ENCODE results near the gene ZNF692.
"Not testable (repeated sequence)": the region's sequence is repeated elsewhere in the genome, so short reads cannot be mapped to it uniquely, and the experiment has no call there.

ZNF692 gene

DNA sequence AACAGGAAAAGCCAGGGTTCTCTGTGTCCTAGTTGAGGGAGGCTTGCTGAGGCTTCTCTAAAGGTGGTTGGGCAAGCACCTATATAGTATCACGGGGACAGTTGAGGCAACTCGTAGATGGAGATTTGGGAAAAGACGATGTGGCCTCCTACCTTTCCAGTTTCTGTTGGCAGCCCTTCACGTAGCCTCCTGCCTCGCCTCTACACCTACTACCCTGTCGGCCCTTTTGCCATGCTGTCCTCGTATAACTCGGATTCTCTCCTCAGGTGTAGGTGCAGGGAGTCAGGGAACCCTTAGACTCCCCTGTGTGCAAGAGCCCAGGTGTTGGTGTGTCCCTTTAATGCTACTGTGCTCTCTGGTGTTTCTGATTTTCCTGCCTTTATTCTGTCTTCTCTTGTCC is 10.3 kb downstream of the ZNF692 start:
- DNase-seq, result no peak

GRCh38 chr1:248847956-248848561 is 10.8 kb downstream of the ZNF692 start:
- no peak for DNase-seq

- no peak for DNase-seq
These were observed 11.5 kb downstream of the ZNF692 start for GRCh38 chr1:248847181-248847955.

- no peak for DNase-seq
These were observed 14.4 kb downstream of the ZNF692 start for GRCh38 chr1:248844526-248844925.

- no peak for DNase-seq
These were observed 15.2 kb downstream of the ZNF692 start for GRCh38 chr1:248843687-248844086.

DNA sequence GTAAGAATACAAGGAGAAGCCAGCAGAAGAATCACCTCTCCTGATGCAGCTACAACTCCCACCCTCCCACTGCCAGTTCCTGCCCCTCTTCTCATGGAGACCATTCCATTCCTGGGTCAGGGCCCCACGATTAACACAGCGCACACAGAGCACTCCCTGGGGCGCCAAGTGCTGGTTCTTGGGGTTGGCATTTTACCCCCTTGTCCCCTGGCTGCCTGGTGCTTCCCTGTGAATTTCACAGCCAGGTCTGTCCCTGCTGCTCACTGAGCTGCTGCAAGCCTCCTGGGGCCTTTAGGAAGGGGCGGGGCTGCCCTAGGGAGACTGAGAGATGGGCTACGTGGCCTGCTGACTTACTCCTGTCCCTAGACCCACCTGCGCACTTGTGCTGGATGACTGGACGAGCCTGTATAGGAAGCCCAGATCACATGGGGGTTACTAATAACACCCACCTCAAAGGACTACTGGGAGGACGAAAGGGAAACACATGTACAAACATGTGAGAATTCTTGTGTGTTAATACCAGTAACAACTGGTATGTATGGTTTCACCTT is 16.0 kb downstream of the ZNF692 start:
- no peak for DNase-seq

DNA sequence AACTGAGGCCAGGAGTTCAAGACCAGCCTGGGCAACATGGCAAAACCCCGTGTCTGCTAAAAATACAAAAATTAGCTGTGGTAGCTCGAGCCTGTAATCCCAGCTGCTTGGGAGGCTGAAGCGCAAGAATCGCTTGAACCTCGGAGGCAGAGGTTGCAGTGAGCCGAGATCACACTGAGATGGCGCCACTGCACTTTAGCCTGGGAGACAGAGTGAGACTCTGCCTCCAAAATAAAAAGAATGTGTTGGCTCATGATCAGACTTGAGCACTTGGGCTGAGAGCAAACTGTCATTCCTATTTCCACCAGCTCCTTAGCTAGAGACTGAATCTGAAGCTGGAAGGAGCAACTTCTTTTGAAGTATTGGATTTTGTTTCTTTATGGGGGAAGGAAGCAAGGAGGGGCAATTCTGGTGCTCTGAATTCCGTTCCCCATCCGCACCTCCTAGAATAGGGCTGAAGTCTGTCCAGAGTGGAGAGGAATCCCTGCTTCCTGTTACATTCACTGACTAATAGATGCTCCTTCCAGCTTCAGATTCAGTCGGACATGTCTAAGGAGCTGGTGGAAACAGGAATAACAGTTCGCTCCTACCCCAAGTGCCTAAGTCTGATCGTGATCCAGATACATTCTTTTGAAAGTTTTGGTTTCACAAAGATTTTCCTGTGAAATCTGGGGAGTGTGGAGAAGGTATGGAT is 17.0 kb downstream of the ZNF692 start:
- DNase-seq, result no peak

- DNase-seq, result no peak
These were observed 17.9 kb downstream of the ZNF692 start for GRCh38 chr1:248840946-248841345.

DNA sequence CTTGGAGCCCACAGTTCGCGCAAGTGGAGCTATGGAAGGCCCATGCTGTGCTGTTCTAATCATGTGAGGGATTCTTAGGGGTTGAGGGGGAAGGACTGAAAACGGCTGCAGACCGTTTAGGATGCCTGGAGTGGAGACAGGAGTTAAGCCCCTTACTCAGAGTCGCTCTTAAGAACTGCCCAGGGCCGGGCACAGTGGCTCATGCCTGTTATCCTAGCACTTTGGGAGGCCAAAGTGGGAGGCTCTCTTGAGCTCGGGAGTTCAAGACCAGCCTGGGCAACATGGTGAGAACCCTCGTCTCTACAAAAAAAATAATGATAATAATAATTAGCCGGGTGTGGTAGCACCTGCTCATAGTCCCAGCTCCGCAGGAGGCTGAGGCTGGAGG is 19.7 kb downstream of the ZNF692 start:
- DNase-seq, result no peak

DNA sequence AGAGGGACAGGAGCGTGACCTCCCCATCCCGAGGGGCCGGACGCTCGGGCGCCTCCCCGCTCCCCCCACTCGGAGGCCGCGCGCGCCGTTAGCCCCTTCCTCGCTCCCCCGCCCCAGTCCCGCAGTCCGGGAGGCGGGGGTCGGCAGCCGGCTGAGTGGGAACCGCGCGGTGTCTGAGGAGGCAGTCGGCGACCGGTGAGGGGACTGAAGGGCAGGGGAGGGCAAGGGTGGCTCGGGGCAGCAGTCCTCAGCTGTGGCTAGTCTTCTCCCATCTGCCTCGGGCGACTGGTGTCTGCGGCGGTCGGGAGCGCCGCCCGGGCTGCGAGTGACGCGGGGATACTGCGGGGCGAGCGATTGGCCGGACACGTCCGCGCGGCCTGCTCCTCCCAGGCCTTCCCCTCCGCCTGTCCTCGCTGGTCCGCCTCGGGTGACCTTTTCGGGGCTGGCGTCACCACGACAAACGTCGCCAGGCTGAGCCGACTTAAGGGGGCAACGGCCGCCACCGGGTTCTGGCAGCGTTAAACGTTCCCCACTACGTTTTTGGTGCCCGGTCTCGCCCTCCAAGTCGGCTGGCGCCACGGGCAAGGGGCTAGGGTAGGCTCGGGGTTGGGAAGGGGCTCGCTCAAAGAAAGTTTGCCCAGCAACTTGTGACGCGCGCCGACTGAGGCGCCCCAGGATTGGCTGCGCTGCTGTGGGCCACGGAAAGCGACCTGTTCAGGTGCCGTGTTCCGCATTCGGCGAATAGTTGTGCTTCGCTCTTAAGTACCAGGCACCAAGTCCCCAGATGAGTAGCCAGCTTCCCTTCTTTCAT is 20.3 kb downstream of the ZNF692 start:
- peak; percentile 77 for DNase-seq

- peak; percentile 84 for DNase-seq
These were observed 21.0 kb downstream of the ZNF692 start, which contains the start of gene ZNF672 for GRCh38 chr1:248837781-248838356. TSS of gene ZNF672 (plus strand) at chr1:248838224. CDS start at chr1:248847275, 9,051 bp downstream.

DNA sequence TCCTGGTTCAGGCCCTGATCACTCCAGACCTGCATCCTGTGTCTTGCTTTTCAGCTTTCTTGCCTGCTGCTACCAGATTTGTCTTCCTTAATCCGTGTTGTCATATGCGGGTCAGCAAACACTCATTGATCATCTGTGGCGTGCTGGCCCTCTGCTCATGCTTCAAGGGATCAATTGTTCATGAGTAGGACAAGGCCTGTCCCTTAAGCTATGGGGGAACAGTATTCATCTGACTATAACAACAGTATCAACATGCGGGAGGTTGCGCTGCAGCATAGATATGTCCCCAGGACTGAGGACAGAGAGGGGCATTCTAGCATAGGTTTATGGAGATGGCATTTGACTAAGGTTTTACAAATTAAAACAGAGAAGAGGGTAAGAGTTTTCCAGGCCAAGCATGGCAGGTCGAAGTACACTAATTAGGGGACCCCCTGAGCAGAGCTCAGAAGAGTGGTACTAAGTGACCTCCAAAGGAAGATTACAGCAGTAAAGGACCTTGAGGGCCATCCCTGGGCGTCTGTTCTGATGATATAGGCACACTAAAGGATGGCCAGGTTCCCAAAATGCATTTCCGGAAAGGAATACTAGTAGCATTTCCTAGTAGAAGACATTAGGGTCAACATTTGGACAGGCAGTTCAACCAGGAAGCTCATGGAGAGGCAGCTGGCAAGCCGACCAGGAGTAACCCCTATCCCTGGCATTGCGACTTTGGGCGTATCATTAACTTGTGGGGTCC is 21.7 kb downstream of the ZNF692 start:
- no peak for DNase-seq

DNA sequence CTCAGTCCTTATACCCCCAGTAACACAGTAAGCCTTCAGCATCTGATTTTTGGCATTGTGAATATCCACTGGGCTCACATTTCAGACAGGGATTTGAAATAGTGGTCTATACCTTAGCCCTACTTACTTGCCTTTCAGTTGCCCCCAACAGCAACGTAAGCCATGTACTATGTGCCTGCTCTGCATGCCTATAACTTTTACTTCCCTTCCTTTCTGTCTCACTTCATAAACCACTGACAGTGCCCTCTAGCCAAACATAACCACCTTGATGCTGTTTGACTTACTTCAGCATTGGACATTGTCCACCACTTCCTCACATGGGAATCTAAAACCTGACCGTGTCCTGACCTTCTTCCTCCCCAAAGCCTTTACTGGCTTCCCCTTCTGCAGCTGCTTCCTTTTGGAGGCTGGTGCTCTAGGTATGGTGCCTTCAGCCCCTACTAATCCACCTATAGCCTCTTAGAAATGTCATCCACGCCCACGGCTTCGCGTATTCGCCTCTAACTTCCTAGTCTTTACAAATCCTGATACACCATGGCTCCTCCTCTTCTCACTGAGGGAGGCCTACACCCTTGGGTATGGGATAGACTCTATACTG is 24.4 kb downstream of the ZNF692 start:
- no peak for DNase-seq

GRCh38 chr1:248831842-248832241 is 27.0 kb downstream of the ZNF692 start:
- DNase-seq, result no peak

GRCh38 chr1:248830718-248831017 is 28.2 kb downstream of the ZNF692 start:
- not testable (repeated sequence) for DNase-seq

- DNase-seq, result no peak
These were observed 30.0 kb downstream of the ZNF692 start for GRCh38 chr1:248828845-248829244.

DNA sequence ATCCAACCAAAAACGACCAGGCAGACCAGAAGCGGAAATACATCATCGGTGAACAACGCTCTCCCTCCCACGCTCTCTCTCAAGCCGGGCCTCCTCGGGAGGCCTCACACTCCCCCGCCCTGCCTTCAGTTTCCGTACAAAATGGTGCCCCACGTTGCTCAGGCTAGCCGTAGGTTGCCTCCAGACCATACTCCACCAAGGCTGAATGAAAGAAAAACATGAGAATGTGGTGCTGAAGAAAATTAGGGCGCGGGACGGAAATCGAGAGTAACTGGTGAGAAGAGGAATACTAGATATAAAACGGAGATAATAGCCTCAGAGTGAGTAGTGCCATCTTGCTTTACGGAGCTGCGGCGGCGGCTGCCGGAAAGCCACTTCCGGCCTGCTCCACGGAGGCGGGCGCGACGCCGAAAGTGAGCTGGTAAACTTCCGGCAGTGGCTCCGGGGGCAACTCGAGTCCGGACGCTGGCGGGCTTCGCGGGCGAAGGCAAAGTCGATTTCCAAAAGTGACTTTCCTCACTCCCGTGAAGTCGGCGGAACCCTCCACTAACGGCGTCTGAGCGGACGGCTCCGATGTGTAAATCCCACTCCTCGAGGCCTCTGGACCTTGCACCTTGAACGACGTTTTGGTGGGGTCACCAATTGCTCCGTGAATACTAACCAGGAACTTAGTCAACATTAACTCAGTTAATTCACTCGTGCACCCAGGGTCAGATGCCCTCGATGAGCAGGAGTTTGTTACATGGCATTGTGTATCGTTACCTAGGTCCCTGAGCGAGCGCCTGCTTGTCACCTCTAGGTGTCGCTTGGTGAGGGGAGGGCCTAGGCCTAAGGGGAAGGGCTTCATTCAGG is 32.8 kb downstream of the ZNF692 start, which contains the start of gene SH3BP5L:
TSS of gene SH3BP5L (minus strand) at position 7 of the 852 bp plus-strand sequence. CDS start 980 bp downstream, outside the sequence.
- peak; percentile 21 for DNase-seq

GRCh38 chr1:248825573-248825908 is 33.3 kb downstream of the ZNF692 start:
- DNase-seq, result no peak

DNA sequence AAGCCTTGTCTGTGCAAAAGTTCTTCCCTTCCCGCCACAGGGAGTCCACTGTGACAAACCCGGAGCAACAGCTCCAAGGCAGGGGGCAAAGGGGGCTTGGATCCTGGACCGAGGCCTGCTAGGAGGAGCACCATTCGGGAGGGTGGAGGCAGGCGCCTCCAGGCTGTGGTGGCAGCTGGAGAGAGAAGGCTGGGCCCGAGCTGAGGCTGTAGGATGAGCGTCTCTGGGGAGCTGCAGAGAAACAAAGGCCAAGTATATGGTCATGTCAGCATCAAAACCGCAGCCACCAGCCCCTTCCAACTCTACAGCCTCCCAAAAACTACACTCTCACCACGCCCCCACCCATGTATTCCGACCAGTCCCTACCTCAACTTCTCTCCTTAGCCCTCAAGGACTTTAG is 33.7 kb downstream of the ZNF692 start:
- DNase-seq, result no peak

- no peak for DNase-seq
These were observed 34.2 kb downstream of the ZNF692 start for GRCh38 chr1:248824701-248825100.
